ENCODE results near the gene TDRD15. TPM values are rescaled to one million over a fixed set of nuclear protein-coding genes. Genes with fewer than 3 reads are reported as not detected.
A peak's percentile ranks its signal among the peaks of the same experiment; 100 is the strongest.
"Not testable (repeated sequence)": the region's sequence is repeated elsewhere in the genome, so short reads cannot be mapped to it uniquely, and the experiment has no call there.

Gene TDRD15
- total RNA-seq, 6 experiments from 2014 or later = 0.32 to 2.4 (median 1.2) TPM

DNA sequence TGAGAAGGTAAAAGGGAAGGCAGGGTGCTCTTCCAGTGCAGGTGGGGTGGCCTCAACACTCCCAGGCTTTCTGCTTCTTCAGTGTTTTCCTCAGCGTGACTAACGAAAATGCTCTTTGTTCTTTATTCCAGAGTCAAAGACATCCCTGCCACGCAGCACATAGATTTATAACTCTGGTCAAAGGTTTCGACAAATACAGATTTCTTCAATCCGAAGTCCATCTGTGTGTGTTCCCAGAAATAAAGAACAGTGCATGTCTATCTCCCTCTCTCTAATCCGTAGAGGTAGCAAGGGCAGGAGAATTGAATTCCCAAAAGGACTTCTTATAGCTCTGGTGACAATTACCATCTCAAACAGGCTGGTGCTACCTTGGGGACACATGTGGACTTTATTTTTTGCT lies 26.4 kb upstream of the TDRD15 start:
- TF ChIP-seq, protein P1, sequence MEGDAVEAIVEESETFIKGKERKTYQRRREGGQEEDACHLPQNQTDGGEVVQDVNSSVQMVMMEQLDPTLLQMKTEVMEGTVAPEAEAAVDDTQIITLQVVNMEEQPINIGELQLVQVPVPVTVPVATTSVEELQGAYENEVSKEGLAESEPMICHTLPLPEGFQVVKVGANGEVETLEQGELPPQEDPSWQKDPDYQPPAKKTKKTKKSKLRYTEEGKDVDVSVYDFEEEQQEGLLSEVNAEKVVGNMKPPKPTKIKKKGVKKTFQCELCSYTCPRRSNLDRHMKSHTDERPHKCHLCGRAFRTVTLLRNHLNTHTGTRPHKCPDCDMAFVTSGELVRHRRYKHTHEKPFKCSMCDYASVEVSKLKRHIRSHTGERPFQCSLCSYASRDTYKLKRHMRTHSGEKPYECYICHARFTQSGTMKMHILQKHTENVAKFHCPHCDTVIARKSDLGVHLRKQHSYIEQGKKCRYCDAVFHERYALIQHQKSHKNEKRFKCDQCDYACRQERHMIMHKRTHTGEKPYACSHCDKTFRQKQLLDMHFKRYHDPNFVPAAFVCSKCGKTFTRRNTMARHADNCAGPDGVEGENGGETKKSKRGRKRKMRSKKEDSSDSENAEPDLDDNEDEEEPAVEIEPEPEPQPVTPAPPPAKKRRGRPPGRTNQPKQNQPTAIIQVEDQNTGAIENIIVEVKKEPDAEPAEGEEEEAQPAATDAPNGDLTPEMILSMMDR (IDR thresholded peaks at IDR 0.05) = no peak
- TF ChIP-seq POLR2A (IDR thresholded peaks at IDR 0.05) = peak; percentile 67
- ATAC-seq (peak; percentile 31 to 65 (median 42)), DNase-seq (no peak)
- Histone ChIP-seq H3K27me3 (no peaks in the 10 kb centered on the region), H3K4me1 (peaks cover 0 to 44% (median 21%) of the 10 kb centered on the region in 4 donors), H3K27ac (peak overlapping the region; percentile 66 to 95 (median 87)), H3K36me3 (no peaks in the 10 kb centered on the region), H3K4me3 (peak overlapping the region in 1 of 3 donors; percentile 58), H3K9me3 (no peaks in the 10 kb centered on the region)
- WGBS (ENCODE audit: insufficient coverage, low coverage, low lambda C conversion rate, missing lambda C conversion rate) = 29% methylated on average over 6 of the region's 6 CpGs
- intact Hi-C loops (cut with DNase I) = loop anchor here (10.0 kb wide), 1 partner anchor 53 kb away; the partner anchor contains the start of gene APOB (in 2 of the 2)

DNA sequence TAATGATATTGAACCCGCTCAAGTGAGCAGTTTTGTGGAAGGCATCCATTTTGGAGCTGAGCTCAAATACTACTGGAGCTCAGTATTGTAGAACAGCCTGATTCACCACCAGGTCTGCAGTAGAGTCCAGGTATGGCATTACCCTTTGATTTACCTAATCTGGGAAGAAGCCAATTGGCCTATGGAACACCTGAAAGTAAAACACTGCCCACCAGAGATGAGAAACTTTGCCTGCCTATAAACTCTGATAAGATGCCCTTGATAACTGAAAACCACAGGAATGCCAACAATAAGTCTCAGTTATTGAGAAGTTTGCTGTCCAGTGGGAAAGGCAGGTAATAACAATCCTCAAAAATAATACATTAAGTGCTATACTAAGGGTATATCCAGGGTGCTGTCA lies 25.5 kb upstream of the TDRD15 start:
- Histone ChIP-seq H3K9me3 (no peaks in the 10 kb centered on the region), H3K27me3 (no peaks in the 10 kb centered on the region), H3K4me3 (no peak overlapping the region), H3K27ac (peak overlapping the region; percentile 49 to 95 (median 87)), H3K4me1 (peaks cover 0 to 43% (median 18%) of the 10 kb centered on the region in 4 donors), H3K36me3 (no peaks in the 10 kb centered on the region)
- no peak for DNase-seq
- intact Hi-C loops (cut with DNase I) = loop anchor here (10.0 kb wide), 1 partner anchor 53 kb away; the partner anchor contains the start of gene APOB (in 2 of the 2)
- WGBS (ENCODE audit: insufficient coverage, low coverage, low lambda C conversion rate, missing lambda C conversion rate) = no CpG with 5 or more reads among the region's 1 CpG
- TF ChIP-seq POLR2A (IDR thresholded peaks at IDR 0.05) = no peak
- TF ChIP-seq, protein P1 (IDR thresholded peaks at IDR 0.05) = no peak
- no peak for ATAC-seq

DNA sequence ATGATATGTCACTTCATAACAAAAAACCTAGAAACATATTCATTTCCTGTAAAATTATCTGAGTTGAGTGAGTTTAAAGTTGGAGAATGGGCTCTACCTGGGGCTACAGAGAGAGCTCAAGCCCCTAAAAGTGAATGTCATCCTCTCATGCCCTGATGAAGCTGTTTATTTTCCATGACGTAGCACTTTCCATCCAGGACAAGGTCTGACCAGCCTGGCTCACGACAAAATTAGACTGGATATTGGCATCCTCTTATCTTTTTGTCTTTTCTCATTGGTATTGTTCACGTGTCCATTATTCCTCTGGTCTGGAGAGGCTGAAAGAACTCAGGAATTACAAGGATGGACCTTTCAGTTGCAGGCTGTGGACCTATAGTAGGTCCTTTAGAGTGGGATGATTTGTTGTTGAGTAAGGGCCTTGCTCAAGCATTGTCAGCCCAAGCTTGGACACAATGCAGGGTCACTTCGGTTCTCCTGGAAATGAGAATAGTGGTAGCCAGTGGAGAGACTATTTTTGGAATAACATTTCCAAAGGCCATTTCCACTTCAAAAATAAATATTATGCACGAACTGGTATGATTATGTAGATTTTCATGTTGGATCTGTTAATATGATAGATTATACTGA lies 24.4 kb upstream of the TDRD15 start:
- H3K9me3 ChIP-seq = no peaks in the 10 kb centered on the region
- H3K27ac ChIP-seq = peak overlapping the region; percentile 49 to 95 (median 87)
- TF ChIP-seq, protein P1 (IDR thresholded peaks at IDR 0.05) = no peak
- TF ChIP-seq POLR2A (IDR thresholded peaks at IDR 0.05) = peak; percentile 29
- no peaks in the 10 kb centered on the region for H3K36me3 ChIP-seq
- H3K27me3 ChIP-seq = no peaks in the 10 kb centered on the region
- H3K4me3 ChIP-seq = no peak overlapping the region
- DNase-seq (no peak), ATAC-seq (peak in 3 of 4 donors; percentile 6 to 26 (median 9))
- peaks cover under 1 to 46% (median 15%) of the 10 kb centered on the region in 4 donors for H3K4me1 ChIP-seq
- intact Hi-C loops (cut with DNase I) = loop anchor here (10.0 kb wide), 1 partner anchor 55 kb away; the partner anchor contains the start of gene APOB (in 2 of the 2)
- WGBS (ENCODE audit: insufficient coverage, low coverage, low lambda C conversion rate, missing lambda C conversion rate) = 16% methylated on average over 5 of the region's 5 CpGs

DNA sequence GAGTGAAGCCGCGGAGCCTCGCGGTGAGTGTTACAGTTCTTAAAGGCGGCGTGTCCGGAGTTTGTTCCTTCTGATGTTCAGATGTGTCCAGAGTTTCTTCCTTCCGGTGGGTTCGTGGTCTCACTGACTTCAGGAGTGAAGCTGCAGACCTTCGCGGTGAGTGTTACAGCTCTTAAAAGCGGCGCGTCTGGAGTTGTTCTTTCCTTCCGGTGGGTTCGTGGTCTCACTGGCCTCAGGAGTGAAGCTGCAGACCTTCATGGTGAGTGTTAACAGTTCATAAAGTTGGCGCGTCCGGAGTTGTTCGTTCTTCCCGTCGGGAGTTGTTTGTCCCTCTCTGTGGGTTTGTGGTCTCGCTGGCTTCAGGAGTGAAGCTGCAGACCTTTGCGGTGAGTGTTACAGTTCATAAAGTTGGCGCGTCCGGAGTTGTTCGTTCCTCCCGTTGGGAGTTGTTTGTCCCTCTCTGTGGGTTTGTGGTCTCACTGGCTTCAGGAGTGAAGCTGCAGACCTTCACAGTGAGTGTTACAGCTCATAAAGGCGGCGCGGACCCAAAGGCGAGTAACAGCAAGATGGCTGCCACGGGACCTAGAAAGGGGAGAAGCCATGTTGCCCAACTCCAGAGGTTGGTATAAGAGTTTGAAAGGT lies 22.1 kb upstream of the TDRD15 start:
- H3K27ac ChIP-seq; H3K4me3 ChIP-seq; H3K9me3 ChIP-seq; DNase-seq; H3K36me3 ChIP-seq; intact Hi-C loops (cut with DNase I); ATAC-seq; H3K27me3 ChIP-seq: not testable (repeated sequence)
- WGBS (ENCODE audit: insufficient coverage, low coverage, low lambda C conversion rate, missing lambda C conversion rate) = over 99% methylated on average over 21 of the region's 34 CpGs
- H3K4me1 ChIP-seq = peaks cover 4 to 56% (median 15%) of the 10 kb centered on the region in 4 donors

DNA sequence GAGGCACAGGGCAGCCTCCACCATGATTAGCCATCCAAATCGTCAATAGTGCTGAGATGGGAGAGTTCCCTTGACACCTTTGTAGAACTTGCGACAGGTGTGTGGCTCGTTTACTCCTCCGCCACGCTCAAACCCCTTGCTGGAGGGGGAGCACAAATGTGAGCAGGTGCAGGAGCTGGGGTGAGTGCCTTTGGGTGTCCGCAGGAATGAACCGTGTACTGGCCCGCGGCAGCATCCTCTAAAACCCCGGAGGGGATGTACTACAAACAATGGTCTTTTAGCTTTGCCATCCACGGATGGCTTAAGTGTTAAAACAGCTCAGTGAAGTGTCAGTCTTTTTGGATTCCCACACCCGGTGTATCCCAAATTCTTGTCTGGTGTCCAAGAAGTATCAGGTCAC lies 21.4 kb upstream of the TDRD15 start:
- Histone ChIP-seq H3K9me3 (no peaks in the 10 kb centered on the region), H3K27me3 (no peaks in the 10 kb centered on the region), H3K27ac (peak overlapping the region in 1 of 3 donors; percentile 74), H3K4me3 (no peak overlapping the region), H3K36me3 (no peaks in the 10 kb centered on the region), H3K4me1 (peaks cover 4 to 61% (median 15%) of the 10 kb centered on the region in 4 donors)
- no peak for DNase-seq
- no peak for ATAC-seq
- whole genome bisulfite sequencing (ENCODE audit: insufficient coverage, low coverage, low lambda C conversion rate, missing lambda C conversion rate) = 77% methylated on average over 4 of the region's 12 CpGs
- intact Hi-C loops (cut with DNase I) = no loop called here
- TF ChIP-seq, protein P1 (IDR thresholded peaks at IDR 0.05) = no peak
- no peak for TF ChIP-seq POLR2A (IDR thresholded peaks at IDR 0.05)

Measured in right lobe of liver (tissue), 6 donors.